Small intestine (tissue), 7 donors: Measurements from ENCODE around the gene RBM7. TPM values are rescaled to one million over a fixed set of nuclear protein-coding genes. Genes with fewer than 3 reads are reported as not detected.

Source experiments
- DNase-seq, 2 donors: peaks; one replicate each; pipeline versions ENCODE4 v3.0.0 to v3.0.0-alpha.2; 2013
- FAIRE-seq: peaks from 2 replicates; lab custom pipeline; 2012; peaks lifted over from hg19 to GRCh38; lab: Jason Lieb, UNC
- H3K27ac ChIP-seq, 3 donors: one replicate each; pipeline ENCODE4 v1.5.1; 2013; ENCODE audit warnings: low read length in 2 of 3, mild to moderate bottlenecking in 2 of 3, control low read depth in 1 of 3, inconsistent platforms in 1 of 3, low read depth in 1 of 3, moderate library complexity in 1 of 3
- H3K27me3 ChIP-seq, 3 donors: one replicate each; pipeline ENCODE4 v1.6.1; 2013; ENCODE audit warnings: low read length in 3 of 3, inconsistent platforms in 1 of 3; ENCODE audit not compliant: control insufficient read depth in 3 of 3, insufficient read depth in 3 of 3
- H3K36me3 ChIP-seq, 3 donors: one replicate each; pipeline ENCODE4 v1.6.1; 2013; ENCODE audit warnings: low read length in 3 of 3, inconsistent platforms in 1 of 3, low read depth in 1 of 3, mild to moderate bottlenecking in 1 of 3, moderate library complexity in 1 of 3; ENCODE audit not compliant: control insufficient read depth in 3 of 3, insufficient read depth in 2 of 3
- H3K4me1 ChIP-seq, 3 donors: one replicate each; pipeline ENCODE4 v1.6.1; 2013; ENCODE audit warnings: low read length in 2 of 3, inconsistent platforms in 1 of 3, low read depth in 1 of 3, mild to moderate bottlenecking in 1 of 3, moderate library complexity in 1 of 3; ENCODE audit not compliant: control insufficient read depth in 3 of 3, insufficient read depth in 2 of 3
- H3K4me3 ChIP-seq, 3 donors: one replicate each; pipeline ENCODE4 v1.5.1; 2013; ENCODE audit warnings: low read length in 3 of 3, control low read depth in 1 of 3, inconsistent platforms in 1 of 3, low read depth in 1 of 3, mild to moderate bottlenecking in 1 of 3, moderate library complexity in 1 of 3
- H3K9me3 ChIP-seq, 2 donors: one replicate each; pipeline ENCODE4 v1.6.1; 2013; ENCODE audit warnings: low read depth in 1 of 2, low read length in 1 of 2; ENCODE audit not compliant: control insufficient read depth in 2 of 2, insufficient read depth in 1 of 2
- WGBS, 3 donors: extraction: QIAGEN DNeasy Blood & Tissue Kit; methylation state at CpG; one replicate each; pipeline ENCODE4 v1.1.7; 2013; 5-methylcytosine and 5-hydroxymethylcytosine counted together
- polyA plus RNA-seq, 4 donors: library from polyadenylated mRNA; stranded (reverse) in 3 of 4; unstranded in 1 of 4; fragments of 200-250 nt in 3 of 4; fragments of 120-200 nt in 1 of 4; gene quantifications; one replicate each; pipeline versions ENCODE4 v1.2.1 to v1.2.3, GENCODE V29; 2013
- donor health status: healthy with polysubstance abuse.
- donor health status: control.
- donor health status: control.
- donor health status: Bipolar disorder and iron deficiency.
- donor health status: healthy.

RBM7 gene
- polyA plus RNA-seq, 4 donors, result 17.0 to 43.8 (median 21.1) TPM

DNA sequence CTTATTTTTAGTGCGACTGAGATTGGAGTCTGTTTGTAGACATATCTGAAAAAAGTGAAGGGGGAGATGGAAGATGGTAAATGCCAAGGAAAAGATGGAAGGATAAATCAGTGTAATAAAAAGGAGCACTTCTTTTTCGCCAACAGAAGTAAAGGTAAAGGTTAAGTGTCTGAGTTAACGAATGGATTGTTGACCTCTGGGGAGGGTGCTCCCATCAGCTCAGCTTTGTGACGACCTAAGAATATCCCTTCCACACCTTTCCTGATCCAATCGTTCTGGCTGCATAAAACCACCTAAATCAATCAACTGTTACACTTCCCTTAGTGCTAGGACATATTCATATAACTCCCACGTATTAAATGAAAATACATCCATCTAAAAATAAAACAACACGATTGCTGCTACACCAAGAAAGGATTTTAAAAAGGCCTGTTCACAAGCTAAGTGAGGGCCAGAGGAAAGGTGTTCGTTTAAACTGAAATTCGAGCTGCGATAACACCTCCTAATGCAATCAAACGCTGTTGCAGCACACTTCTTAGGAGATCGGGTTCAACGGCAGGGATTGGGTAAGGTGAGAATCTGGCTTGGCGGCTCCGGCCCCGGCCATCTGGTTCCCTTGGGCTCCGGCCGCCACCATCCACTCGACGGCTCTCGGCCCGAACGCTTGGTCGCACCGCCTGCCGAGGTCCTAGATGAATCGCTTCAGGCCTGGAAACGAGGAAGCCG is 813 bp upstream of the RBM7 start:
- Histone ChIP-seq H3K27me3 (no peaks in the 10 kb centered on the region), H3K36me3 (peaks cover 0 to 2% (median 0%) of the 10 kb centered on the region in 3 donors), H3K4me3 (peak overlapping the region; percentile 76 to 98 (median 97)), H3K27ac (peak overlapping the region; percentile 98 to 99 (median 98)), H3K9me3 (no peaks in the 10 kb centered on the region), H3K4me1 (peaks cover 0 to 8% (median 4%) of the 10 kb centered on the region in 3 donors)
- WGBS, 3 donors, result 1 to 4% (median 2%) methylated on average over 29 of the region's 29 CpGs
- DNase-seq (peak in 1 of 2 donors; percentile 65), FAIRE-seq (no peak)

DNA sequence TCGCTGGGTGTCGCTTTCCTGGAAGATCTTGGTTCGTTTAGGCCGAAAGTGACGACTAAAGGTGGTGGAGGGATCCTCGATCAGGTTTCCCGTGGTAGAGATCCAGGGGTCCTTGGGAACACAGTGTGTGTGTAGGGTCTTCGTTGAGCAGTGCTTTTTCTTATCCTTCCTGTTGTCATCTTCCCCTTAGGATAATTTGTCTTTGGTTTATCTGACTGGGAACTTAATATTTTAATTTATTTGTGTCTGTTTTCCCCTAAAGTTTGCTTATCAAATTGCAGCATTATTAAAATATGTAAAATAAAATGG is 403 bp downstream of the RBM7 start:
- 0% methylated on average over 8 of the region's 8 CpGs for WGBS, 3 donors
- no peaks in the 10 kb centered on the region for H3K9me3 ChIP-seq
- H3K36me3 ChIP-seq, result peaks cover 0 to 2% (median 0%) of the 10 kb centered on the region in 3 donors
- no peak for DNase-seq
- peak overlapping the region; percentile 98 to 99 (median 98) for H3K27ac ChIP-seq
- peak overlapping the region; percentile 59 to 98 (median 97) for H3K4me3 ChIP-seq
- no peaks in the 10 kb centered on the region for H3K27me3 ChIP-seq
- peaks cover 0 to 8% (median 4%) of the 10 kb centered on the region in 3 donors for H3K4me1 ChIP-seq
- no peak for FAIRE-seq

DNA sequence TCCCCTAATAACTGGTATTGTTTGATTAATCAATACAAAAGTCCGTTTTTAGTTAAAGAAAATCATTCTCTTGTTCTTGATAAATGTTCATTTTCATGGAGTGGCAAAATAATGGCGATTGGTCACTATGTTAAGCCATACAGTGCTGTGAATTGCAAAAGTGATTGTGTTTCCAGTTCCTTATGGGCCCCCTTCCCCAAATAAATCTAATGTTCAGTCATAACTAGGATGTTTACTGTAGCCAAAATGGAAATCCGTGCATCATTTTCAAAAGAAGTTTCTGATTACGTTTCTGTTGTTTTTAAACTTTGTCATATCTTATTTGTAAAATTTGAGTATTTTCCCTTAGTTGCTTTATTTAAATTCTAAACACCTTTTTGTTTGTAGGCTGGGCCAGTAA is 845 bp downstream of the RBM7 start:
- FAIRE-seq, result no peak

DNA sequence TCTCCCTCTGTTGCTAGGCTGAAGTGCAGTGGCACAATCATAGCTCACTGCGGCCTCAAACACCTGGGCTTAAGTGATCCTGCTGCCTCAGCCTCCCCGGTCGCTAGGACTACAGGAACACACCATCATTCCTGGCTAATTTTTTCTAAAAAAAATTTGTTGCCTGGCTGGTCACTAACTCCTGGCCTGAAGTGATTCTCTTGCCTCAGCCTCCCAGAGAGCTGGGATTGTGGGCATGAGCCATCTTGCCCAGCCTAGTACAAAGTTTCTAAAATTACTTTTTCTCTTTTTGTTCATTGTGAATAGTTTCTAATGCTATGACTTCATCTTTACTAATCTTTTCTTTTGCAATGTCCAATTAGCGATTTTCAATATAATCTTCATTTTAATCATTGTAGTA is 12.5 kb downstream of the RBM7 start:
- H3K4me1 ChIP-seq, result no peaks in the 10 kb centered on the region
- H3K9me3 ChIP-seq, result no peaks in the 10 kb centered on the region
- no peak overlapping the region for H3K4me3 ChIP-seq
- FAIRE-seq (no peak), DNase-seq (no peak)
- H3K27me3 ChIP-seq, result no peaks in the 10 kb centered on the region
- H3K36me3 ChIP-seq, result peaks cover 0 to 11% (median 5%) of the 10 kb centered on the region in 3 donors
- WGBS, 3 donors, result 94 to 100% (median 95%) methylated on average over 4 of the region's 4 CpGs
- no peak overlapping the region for H3K27ac ChIP-seq

More for the DNA sequence above, 845 bp downstream of the RBM7 start:
- Histone ChIP-seq H3K27me3 (no peaks in the 10 kb centered on the region), H3K4me3 (peak overlapping the region; percentile 23 to 98 (median 97)), H3K9me3 (no peaks in the 10 kb centered on the region), H3K27ac (peak overlapping the region; percentile 41 to 98 (median 49)), H3K4me1 (peaks cover 0 to 8% (median 4%) of the 10 kb centered on the region in 3 donors), H3K36me3 (peaks cover 0 to 2% (median 0%) of the 10 kb centered on the region in 3 donors)
- 1 to 2% (median 1%) methylated on average over 4 of the region's 4 CpGs for WGBS, 3 donors
- peak; percentile 7 to 34 for DNase-seq

DNA sequence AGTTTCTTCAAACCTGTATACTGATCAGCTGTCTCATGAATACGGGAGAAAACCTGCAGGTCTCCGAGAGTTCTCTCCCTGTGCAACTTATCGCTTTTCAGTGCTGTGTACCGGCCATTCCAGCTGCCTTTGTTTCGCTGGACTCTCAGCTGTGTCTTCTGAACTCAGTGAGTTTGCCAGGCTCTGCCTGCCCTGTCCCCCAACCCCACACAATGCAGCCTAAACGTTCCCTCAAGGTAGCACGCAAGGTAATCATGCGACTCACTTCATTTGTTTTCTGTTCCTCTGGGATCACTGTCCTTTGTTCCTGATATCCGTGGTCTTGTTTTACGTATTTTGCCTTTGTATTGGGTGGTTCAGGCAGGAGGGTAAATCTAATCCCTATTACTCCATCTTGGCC is 13.5 kb downstream of the RBM7 start:
- FAIRE-seq (no peak), DNase-seq (no peak)
- H3K27ac ChIP-seq, result no peak overlapping the region
- H3K4me3 ChIP-seq, result no peak overlapping the region
- no peaks in the 10 kb centered on the region for H3K9me3 ChIP-seq
- H3K4me1 ChIP-seq, result no peaks in the 10 kb centered on the region
- H3K27me3 ChIP-seq, result no peaks in the 10 kb centered on the region
- 89 to 94% (median 90%) methylated on average over 10 of the region's 10 CpGs for WGBS, 3 donors
- peaks cover 0 to 11% (median 5%) of the 10 kb centered on the region in 3 donors for H3K36me3 ChIP-seq

DNA sequence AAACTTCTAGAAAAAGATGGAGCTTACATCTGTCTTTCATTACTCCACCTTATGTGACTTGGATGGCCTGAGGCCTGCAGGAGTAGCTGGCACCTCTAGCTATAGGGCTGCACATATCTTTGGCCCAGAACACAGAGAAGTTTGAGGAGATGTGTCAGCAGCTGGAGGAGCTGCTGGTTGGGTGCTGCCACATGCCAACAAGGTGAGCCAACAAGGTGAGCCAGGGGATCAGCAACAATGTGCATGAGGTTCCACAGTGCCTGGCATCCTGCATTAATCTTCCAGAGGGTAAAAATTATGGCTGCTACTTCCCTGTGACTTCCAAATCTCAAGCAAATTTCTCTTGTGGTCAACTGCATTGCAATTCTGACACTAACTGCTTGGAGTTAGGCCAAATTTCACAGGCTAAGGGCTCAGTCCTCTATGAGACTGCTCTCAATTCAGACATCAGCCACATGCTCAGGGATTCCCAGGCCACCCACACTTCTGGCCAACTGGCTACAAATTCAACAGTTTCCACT is 16.0 kb downstream of the RBM7 start:
- FAIRE-seq, result no peak
- H3K27me3 ChIP-seq, result no peaks in the 10 kb centered on the region
- no peak overlapping the region for H3K4me3 ChIP-seq
- peaks cover 0 to 5% (median 0%) of the 10 kb centered on the region in 3 donors for H3K36me3 ChIP-seq
- no peak for DNase-seq
- no peak overlapping the region for H3K27ac ChIP-seq
- no peaks in the 10 kb centered on the region for H3K9me3 ChIP-seq
- H3K4me1 ChIP-seq, result no peaks in the 10 kb centered on the region

DNA sequence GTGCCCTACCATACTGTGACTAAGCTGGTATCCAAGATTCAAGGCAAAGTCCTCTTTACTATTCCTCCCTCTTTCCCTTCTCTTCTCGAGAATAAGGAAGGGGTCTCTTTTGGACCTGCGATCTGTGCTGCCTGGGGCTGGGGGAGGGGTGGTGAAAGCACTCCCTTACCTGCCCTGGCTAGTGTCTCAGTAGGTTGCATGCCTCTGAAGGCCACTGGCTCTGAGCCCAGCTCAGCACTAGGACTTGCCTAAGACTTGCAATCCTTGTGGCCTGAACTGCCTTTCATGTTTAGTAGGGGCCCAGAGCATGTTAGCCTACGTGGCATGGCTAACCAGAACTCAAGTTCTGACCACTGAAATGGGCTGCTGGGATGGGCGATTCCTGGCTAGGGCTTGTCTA is 25.8 kb downstream of the RBM7 start:
- 90 to 93% (median 93%) methylated on average over 4 of the region's 4 CpGs for WGBS, 3 donors
- DNase-seq (no peak), FAIRE-seq (no peak)
- Histone ChIP-seq H3K36me3 (peaks cover 0 to 7% (median 2%) of the 10 kb centered on the region in 3 donors), H3K9me3 (peaks cover 0 to 4% of the 10 kb centered on the region in 2 donors), H3K27ac (no peak overlapping the region), H3K27me3 (no peaks in the 10 kb centered on the region), H3K4me3 (no peak overlapping the region), H3K4me1 (no peaks in the 10 kb centered on the region)

DNA sequence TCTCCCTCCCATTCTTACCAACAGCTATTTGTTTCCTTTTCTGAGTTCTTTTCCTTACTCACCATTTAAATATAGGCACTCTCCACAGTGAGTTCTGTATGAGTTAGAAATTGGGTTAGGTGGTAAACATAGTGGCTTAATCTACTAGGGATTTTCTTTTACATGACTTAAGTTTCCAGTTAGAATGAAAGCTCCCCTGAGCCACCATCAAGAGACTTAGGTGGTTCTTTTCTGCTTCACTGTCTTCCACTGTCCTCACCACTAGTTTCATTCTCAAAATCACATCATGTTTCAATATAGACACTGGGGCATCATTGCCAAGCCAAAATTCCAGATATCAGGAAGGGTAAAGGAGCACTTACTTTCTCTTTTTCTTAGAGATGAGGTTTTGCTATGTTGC is 29.8 kb downstream of the RBM7 start:
- H3K4me3 ChIP-seq, result no peak overlapping the region
- no peaks in the 10 kb centered on the region for H3K27me3 ChIP-seq
- no peak for DNase-seq
- FAIRE-seq, result no peak
- peaks cover 0 to 5% of the 10 kb centered on the region in 2 donors for H3K9me3 ChIP-seq
- H3K36me3 ChIP-seq, result peaks cover 0 to 5% (median 1%) of the 10 kb centered on the region in 3 donors
- H3K27ac ChIP-seq, result no peak overlapping the region
- no peaks in the 10 kb centered on the region for H3K4me1 ChIP-seq
